Lower leg skin (tissue), 4 donors: ENCODE results near the gene ANO7. TPM values are rescaled to one million over a fixed set of nuclear protein-coding genes. Genes with fewer than 3 reads are reported as not detected.

ENCODE experiments used
- DNase-seq, 2 donors: peaks; one replicate each; pipeline ENCODE4 v3.0.0-alpha.2; 2019; ENCODE audit warnings: low spot score in 2 of 2
- H3K4me3 ChIP-seq: fragments of 200-600 bp; sonication (generic); 2 replicates; pipeline ENCODE4 v1.5.1; 2017; ENCODE audit warnings: mild to moderate bottlenecking, low read depth; ENCODE audit not compliant: poor library complexity, severe bottlenecking
- CTCF ChIP-seq, 3 donors: fragments of 450-650 bp; IDR thresholded peaks; one replicate each; pipeline ENCODE4 v1.5.1; 2016; ENCODE audit warnings: antibody characterized with exemption in 3 of 3, mild to moderate bottlenecking in 3 of 3, moderate library complexity in 2 of 3
- POLR2A ChIP-seq, 2 donors: fragments of 450-650 bp; IDR thresholded peaks; one replicate each; pipeline ENCODE4 v1.6.1; 2016 to 2017; ENCODE audit warnings: antibody characterized with exemption in 2 of 2, mild to moderate bottlenecking in 1 of 2, moderate library complexity in 1 of 2
- WGBS, 2 donors: methylation state at CpG; one replicate each; pipeline ENCODE4 v1.1.5; 2018; 5-methylcytosine and 5-hydroxymethylcytosine counted together
- intact Hi-C: fragments of 100-400 bp; cut with DNase I; formaldehyde crosslinking; loops from one replicate; pipeline ENCODE4 v1.15.0; 2023; ENCODE audit warnings: low total_unique reads
- total RNA-seq, 4 donors: library from RNA; depleted of rRNA; stranded (reverse); fragments of >200 nt; gene quantifications; one replicate each; pipeline ENCODE4 v1.1.0, GENCODE V29; 2016

Gene ANO7
- total RNA-seq, 4 donors from 2014 or later, result 0.19 to 0.67 (median 0.35) TPM

- TF ChIP-seq CTCF (IDR thresholded peaks at IDR 0.05), result no peak
- TF ChIP-seq POLR2A (IDR thresholded peaks at IDR 0.05), result no peak
- 86 to 91% methylated on average over 24 to 29 of the region's 29 CpGs for WGBS, 2 donors
- no peak overlapping the region for H3K4me3 ChIP-seq
- no peak for DNase-seq
- intact Hi-C loops, result no loop called here
Measured at GRCh38 chr2:241229563-241230401, 41.3 kb downstream of the ANO7 start.

- intact Hi-C loops, result no loop called here
- no peak for DNase-seq
- WGBS, 2 donors, result 96 to 97% methylated on average over 19 of the region's 19 CpGs
- TF ChIP-seq POLR2A (IDR thresholded peaks at IDR 0.05), result no peak
- TF ChIP-seq CTCF (IDR thresholded peaks at IDR 0.05), result no peak
- no peak overlapping the region for H3K4me3 ChIP-seq
Measured at GRCh38 chr2:241230435-241230834, 42.0 kb downstream of the ANO7 start.

GRCh38 chr2:241232736-241233575 lies 44.5 kb downstream of the ANO7 start:
- DNase-seq, result no peak
- H3K4me3 ChIP-seq, result no peak overlapping the region
- intact Hi-C loops, result no loop called here
- 70 to 87% methylated on average over 13 of the region's 13 CpGs for WGBS, 2 donors
- no peak for TF ChIP-seq POLR2A (IDR thresholded peaks at IDR 0.05)
- TF ChIP-seq CTCF (IDR thresholded peaks at IDR 0.05), result no peak

GRCh38 chr2:241234066-241234790 lies 45.8 kb downstream of the ANO7 start:
- intact Hi-C loops, result no loop called here
- TF ChIP-seq CTCF (IDR thresholded peaks at IDR 0.05), result no peak
- no peak for TF ChIP-seq POLR2A (IDR thresholded peaks at IDR 0.05)
- no peak for DNase-seq
- WGBS, 2 donors, result 83 to 90% methylated on average over 17 to 21 of the region's 21 CpGs
- H3K4me3 ChIP-seq, result no peak overlapping the region

- no peak for DNase-seq
- H3K4me3 ChIP-seq, result no peak overlapping the region
- no peak for TF ChIP-seq CTCF (IDR thresholded peaks at IDR 0.05)
- no peak for TF ChIP-seq POLR2A (IDR thresholded peaks at IDR 0.05)
- intact Hi-C loops, result no loop called here
- WGBS, 2 donors, result 86 to 87% methylated on average over 26 of the region's 26 CpGs
Measured at GRCh38 chr2:241234962-241235740, 46.7 kb downstream of the ANO7 start.
